ENCODE data around the gene SOWAHC. TPM values are rescaled to one million over a fixed set of nuclear protein-coding genes. Genes with fewer than 3 reads are reported as not detected.

The SOWAHC gene
- total and polyA plus RNA-seq, 2 experiments from 2014 or later: 18.8 to 26.5 TPM

DNA sequence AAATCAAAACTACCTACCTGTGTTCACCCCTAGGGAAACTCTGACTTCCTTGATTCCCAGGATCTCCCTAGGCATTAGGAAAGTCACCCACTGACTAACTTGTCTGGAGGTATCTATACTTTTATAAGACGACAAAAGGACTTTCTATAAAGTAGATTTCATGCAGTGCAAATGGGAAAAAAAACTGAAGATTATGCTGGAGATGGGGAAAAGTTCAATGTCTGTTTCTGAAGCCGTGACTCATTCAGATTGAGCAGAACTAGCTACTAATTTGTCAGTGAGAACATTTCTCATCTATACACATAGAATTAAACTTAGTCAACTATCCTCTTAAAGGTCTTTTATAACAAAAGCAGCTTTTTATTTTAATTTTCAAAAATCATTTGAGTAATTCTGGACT lies 6.4 kb upstream of the SOWAHC start:
- Histone ChIP-seq H2AFZ (no peak overlapping the region), H3K36me3 (replicated peaks; ENCODE audit: insufficient read depth, low read depth) (no peaks in the 10 kb centered on the region), H3K27ac (no peak overlapping the region), H3K4me1 (ENCODE audit: insufficient read depth) (peaks cover 9% of the 10 kb centered on the region), H3K27me3 (no peaks in the 10 kb centered on the region), H3K4me3 (no peak overlapping the region), H4K20me1 (ENCODE audit: insufficient read depth, poor library complexity, severe bottlenecking) (peaks cover 20% of the 10 kb centered on the region), H3K79me2 (peaks cover 98% of the 10 kb centered on the region), H3K9me2 (replicated peaks; ENCODE audit: insufficient read depth) (no peaks in the 10 kb centered on the region), H3K4me2 (no peak overlapping the region), H3K9me3 (ENCODE audit: low read depth) (no peaks in the 10 kb centered on the region)
- TF ChIP-seq, protein P1, sequence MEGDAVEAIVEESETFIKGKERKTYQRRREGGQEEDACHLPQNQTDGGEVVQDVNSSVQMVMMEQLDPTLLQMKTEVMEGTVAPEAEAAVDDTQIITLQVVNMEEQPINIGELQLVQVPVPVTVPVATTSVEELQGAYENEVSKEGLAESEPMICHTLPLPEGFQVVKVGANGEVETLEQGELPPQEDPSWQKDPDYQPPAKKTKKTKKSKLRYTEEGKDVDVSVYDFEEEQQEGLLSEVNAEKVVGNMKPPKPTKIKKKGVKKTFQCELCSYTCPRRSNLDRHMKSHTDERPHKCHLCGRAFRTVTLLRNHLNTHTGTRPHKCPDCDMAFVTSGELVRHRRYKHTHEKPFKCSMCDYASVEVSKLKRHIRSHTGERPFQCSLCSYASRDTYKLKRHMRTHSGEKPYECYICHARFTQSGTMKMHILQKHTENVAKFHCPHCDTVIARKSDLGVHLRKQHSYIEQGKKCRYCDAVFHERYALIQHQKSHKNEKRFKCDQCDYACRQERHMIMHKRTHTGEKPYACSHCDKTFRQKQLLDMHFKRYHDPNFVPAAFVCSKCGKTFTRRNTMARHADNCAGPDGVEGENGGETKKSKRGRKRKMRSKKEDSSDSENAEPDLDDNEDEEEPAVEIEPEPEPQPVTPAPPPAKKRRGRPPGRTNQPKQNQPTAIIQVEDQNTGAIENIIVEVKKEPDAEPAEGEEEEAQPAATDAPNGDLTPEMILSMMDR (IDR thresholded peaks at IDR 0.05; ENCODE audit: poor library complexity): no peak
- TF ChIP-seq EZH2 (IDR thresholded peaks at IDR 0.05; ENCODE audit: borderline replicate concordance) (no peak), EZH2phosphoT487 (IDR thresholded peaks at IDR 0.05; ENCODE audit: low read depth, severe bottlenecking, unreplicated experiment) (no peak)
- WGBS (ENCODE audit: low lambda C conversion rate, missing lambda C conversion rate): 77% methylated on average over 2 of the region's 2 CpGs
- DNase-seq (ENCODE audit: low spot score): no peak

DNA sequence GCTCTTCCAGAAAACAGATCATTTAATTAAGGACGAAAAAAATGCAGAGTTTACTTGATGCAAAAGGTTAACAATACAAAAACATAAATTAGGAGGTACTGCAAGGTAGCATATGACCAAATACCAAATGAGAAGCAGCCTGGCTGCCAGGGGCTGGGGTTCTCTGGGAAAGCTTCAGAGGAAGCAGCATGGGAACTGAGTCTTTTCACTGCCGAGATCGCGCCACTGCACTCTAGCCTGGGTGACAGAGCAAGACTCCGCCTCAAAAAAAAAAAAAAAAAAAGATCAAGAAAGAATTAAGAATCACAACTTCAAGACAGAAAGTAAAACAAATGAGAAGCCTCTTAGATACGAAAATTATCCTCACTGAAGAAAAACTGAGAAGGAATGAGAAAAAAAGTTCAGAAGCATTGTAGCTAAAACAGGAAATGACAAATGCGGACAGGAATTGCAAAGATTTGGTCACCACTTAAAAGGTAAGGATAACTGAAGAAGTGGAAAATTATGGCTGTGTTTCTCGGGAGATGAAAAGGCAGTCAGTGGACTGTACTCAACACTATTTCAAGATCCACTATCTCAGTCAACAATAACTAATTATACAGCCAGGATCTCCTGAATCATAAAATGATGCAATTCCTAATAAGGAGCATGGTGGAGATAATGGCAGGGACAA lies 4.7 kb upstream of the SOWAHC start:
- H3K9me3 ChIP-seq (ENCODE audit: low read depth): no peaks in the 10 kb centered on the region
- H3K9me2 ChIP-seq (replicated peaks; ENCODE audit: insufficient read depth): no peaks in the 10 kb centered on the region
- peaks cover 9% of the 10 kb centered on the region for H3K4me1 ChIP-seq (ENCODE audit: insufficient read depth)
- no peak for DNase-seq (ENCODE audit: low spot score)
- peak overlapping the region; percentile 64 for H3K27ac ChIP-seq
- no peaks in the 10 kb centered on the region for H3K27me3 ChIP-seq
- H3K4me2 ChIP-seq: peak overlapping the region; percentile 55
- TF ChIP-seq, protein P1 (IDR thresholded peaks at IDR 0.05; ENCODE audit: poor library complexity): no peak
- no peak for TF ChIP-seq EZH2 (IDR thresholded peaks at IDR 0.05; ENCODE audit: borderline replicate concordance)
- TF ChIP-seq EZH2phosphoT487 (IDR thresholded peaks at IDR 0.05; ENCODE audit: low read depth, severe bottlenecking, unreplicated experiment): no peak
- 75% methylated on average over 8 of the region's 8 CpGs for WGBS (ENCODE audit: low lambda C conversion rate, missing lambda C conversion rate)
- peaks cover 20% of the 10 kb centered on the region for H4K20me1 ChIP-seq (ENCODE audit: insufficient read depth, poor library complexity, severe bottlenecking)
- H2AFZ ChIP-seq: no peak overlapping the region
- H3K36me3 ChIP-seq (replicated peaks; ENCODE audit: insufficient read depth, low read depth): no peaks in the 10 kb centered on the region
- no peak overlapping the region for H3K4me3 ChIP-seq
- peaks cover 86% of the 10 kb centered on the region for H3K79me2 ChIP-seq

DNA sequence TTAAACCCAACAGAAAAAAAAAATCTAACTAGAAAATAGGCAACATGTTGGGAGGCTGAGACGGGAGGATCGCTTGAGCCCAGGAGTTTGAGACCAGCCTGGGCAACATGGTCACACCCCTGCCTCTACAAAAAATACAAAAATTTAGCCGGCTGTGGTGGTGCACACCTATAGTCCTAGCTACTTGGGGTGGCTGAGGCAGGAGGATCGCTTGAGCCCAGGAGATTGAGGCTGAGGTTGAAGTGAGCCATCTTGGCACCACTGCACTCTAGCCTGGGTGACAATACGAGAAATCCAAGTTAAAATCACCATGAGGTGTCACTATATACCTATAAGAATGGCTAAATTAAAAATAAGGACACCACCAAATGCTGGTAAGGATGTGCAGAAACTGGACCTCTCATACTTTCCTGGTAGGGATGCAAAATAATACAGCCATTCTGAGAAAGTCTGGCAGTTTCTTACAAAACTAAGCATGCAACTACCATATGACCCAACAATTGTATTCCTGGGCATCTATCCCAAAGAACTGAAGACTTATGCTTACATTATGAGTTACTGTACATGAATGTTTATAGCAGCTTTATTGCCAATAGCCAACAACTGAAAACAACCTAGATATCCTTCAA lies 2.6 kb upstream of the SOWAHC start:
- peaks cover 17% of the 10 kb centered on the region for H4K20me1 ChIP-seq (ENCODE audit: insufficient read depth, poor library complexity, severe bottlenecking)
- TF ChIP-seq, protein P1 (IDR thresholded peaks at IDR 0.05; ENCODE audit: poor library complexity): peak; percentile 11
- no peak for TF ChIP-seq EZH2 (IDR thresholded peaks at IDR 0.05; ENCODE audit: borderline replicate concordance)
- H3K4me2 ChIP-seq: peak overlapping the region; percentile 83
- no peak overlapping the region for H3K4me3 ChIP-seq
- no peaks in the 10 kb centered on the region for H3K27me3 ChIP-seq
- no peak for DNase-seq (ENCODE audit: low spot score)
- H3K9me2 ChIP-seq (replicated peaks; ENCODE audit: insufficient read depth): no peaks in the 10 kb centered on the region
- WGBS (ENCODE audit: low lambda C conversion rate, missing lambda C conversion rate): 89% methylated on average over 5 of the region's 5 CpGs
- peaks cover 83% of the 10 kb centered on the region for H3K79me2 ChIP-seq
- no peak overlapping the region for H2AFZ ChIP-seq
- no peaks in the 10 kb centered on the region for H3K36me3 ChIP-seq (replicated peaks; ENCODE audit: insufficient read depth, low read depth)
- H3K9me3 ChIP-seq (ENCODE audit: low read depth): no peaks in the 10 kb centered on the region
- H3K4me1 ChIP-seq (ENCODE audit: insufficient read depth): peaks cover 9% of the 10 kb centered on the region
- peak overlapping the region; percentile 98 for H3K27ac ChIP-seq

Data from hepatocyte (in vitro differentiated cells).